Measurements from ENCODE around the gene LGMN.

DNA sequence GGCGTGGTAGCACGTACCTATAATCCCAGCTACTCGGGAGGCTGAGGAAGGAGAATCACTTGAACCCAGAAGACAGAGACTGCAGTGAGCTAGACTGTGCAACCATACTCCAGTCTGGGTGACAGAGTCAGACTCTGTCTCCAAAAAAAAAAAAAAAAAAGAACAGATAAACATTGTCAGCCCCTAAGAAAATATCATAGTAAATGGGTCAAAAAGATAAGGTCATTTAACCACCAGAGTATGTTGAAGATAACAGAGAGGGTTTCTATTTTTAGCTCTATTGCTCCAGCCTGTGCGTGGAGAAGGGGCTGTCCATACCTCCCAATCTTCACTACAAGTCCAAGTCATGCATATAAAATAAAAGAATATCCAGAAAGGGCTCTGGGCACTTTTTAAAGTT lies 15.4 kb downstream of the LGMN start:
- TF ChIP-seq POLR2AphosphoS5 (IDR thresholded peaks at IDR 0.05; ENCODE audit: low read depth, low read length), result no peak
- TF ChIP-seq, protein P1, sequence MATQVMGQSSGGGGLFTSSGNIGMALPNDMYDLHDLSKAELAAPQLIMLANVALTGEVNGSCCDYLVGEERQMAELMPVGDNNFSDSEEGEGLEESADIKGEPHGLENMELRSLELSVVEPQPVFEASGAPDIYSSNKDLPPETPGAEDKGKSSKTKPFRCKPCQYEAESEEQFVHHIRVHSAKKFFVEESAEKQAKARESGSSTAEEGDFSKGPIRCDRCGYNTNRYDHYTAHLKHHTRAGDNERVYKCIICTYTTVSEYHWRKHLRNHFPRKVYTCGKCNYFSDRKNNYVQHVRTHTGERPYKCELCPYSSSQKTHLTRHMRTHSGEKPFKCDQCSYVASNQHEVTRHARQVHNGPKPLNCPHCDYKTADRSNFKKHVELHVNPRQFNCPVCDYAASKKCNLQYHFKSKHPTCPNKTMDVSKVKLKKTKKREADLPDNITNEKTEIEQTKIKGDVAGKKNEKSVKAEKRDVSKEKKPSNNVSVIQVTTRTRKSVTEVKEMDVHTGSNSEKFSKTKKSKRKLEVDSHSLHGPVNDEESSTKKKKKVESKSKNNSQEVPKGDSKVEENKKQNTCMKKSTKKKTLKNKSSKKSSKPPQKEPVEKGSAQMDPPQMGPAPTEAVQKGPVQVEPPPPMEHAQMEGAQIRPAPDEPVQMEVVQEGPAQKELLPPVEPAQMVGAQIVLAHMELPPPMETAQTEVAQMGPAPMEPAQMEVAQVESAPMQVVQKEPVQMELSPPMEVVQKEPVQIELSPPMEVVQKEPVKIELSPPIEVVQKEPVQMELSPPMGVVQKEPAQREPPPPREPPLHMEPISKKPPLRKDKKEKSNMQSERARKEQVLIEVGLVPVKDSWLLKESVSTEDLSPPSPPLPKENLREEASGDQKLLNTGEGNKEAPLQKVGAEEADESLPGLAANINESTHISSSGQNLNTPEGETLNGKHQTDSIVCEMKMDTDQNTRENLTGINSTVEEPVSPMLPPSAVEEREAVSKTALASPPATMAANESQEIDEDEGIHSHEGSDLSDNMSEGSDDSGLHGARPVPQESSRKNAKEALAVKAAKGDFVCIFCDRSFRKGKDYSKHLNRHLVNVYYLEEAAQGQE (IDR thresholded peaks at IDR 0.05; ENCODE audit: insufficient read depth in 1 of 2, low read depth in 2 of 2, low read length in 2 of 2), result no peak
- no peak for TF ChIP-seq FOXP2 (optimal IDR thresholded peaks at IDR 0.05; ENCODE audit: borderline replicate concordance, extremely low read depth, extremely low read length, insufficient read depth)
- TF ChIP-seq TAF1 (IDR thresholded peaks at IDR 0.05; ENCODE audit: borderline replicate concordance, insufficient read depth, low read length), result no peak
- TF ChIP-seq SIN3A (IDR thresholded peaks at IDR 0.05; ENCODE audit: borderline replicate concordance, insufficient read depth, low read length), result no peak

Measured in PFSK-1 (cell line).